A673 (cell line): ENCODE results near the gene NDUFS3. TPM values are rescaled to one million over a fixed set of nuclear protein-coding genes. Genes with fewer than 3 reads are reported as not detected.

ENCODE experiments used
- BruUV-seq: library from RNA; stranded (reverse); fragments of 400-500 nt; replicated peaks from 2 replicates; lab custom pipeline; 2021; lab: Mats Ljungman, UMichigan
- CTCF ChIA-PET: fragments of 300-600 bp; sonication (Branson Sonifier 250); formaldehyde crosslinking; loops from one replicate; lab custom pipeline; 2022; ENCODE audit warnings: antibody characterized with exemption; lab: Charles Lee
- POLR2A ChIA-PET: fragments of 300-600 bp; sonication (Branson Sonifier 250); formaldehyde crosslinking; loops from one replicate; lab custom pipeline; 2022; ENCODE audit warnings: antibody characterized with exemption; ENCODE audit not compliant: low non-redundant PET; lab: Charles Lee
- DNase-seq: peaks from one replicate; pipeline ENCODE4 v3.0.0-alpha.2; 2015; ENCODE audit warnings: low spot score
- H3K27ac ChIP-seq: fragments of 200-600 bp; sonication (generic); 2 replicates; pipeline ENCODE4 v1.5.1; 2016; ENCODE audit warnings: mixed run types, low read depth, mild to moderate bottlenecking, mixed read lengths, antibody characterized with exemption, low read length; ENCODE audit not compliant: poor library complexity, severe bottlenecking
- H3K27me3 ChIP-seq: fragments of 200-600 bp; sonication (generic); replicated peaks from 2 replicates; pipeline ENCODE4 v1.6.1; 2017; ENCODE audit warnings: mixed run types, low read depth, mild to moderate bottlenecking, mixed read lengths, antibody characterized with exemption, low read length; ENCODE audit not compliant: insufficient read depth, poor library complexity
- H3K36me3 ChIP-seq: fragments of 200-600 bp; sonication (generic); 2 replicates; pipeline ENCODE4 v1.6.1; 2016; ENCODE audit warnings: mixed run types, mild to moderate bottlenecking, mixed read lengths, antibody characterized with exemption, low read length; ENCODE audit not compliant: insufficient read depth, poor library complexity, severe bottlenecking
- H3K4me1 ChIP-seq: fragments of 200-600 bp; sonication (generic); 2 replicates; pipeline ENCODE4 v1.6.1; 2017; ENCODE audit warnings: mixed run types, mild to moderate bottlenecking, mixed read lengths, antibody characterized with exemption, low read length; ENCODE audit not compliant: insufficient read depth, poor library complexity, severe bottlenecking
- H3K4me3 ChIP-seq: fragments of 200-600 bp; sonication (generic); 2 replicates; pipeline ENCODE4 v1.5.1; 2016; ENCODE audit warnings: low read depth, mixed run types, mild to moderate bottlenecking, mixed read lengths, low read length; ENCODE audit not compliant: poor library complexity, severe bottlenecking
- H3K9me3 ChIP-seq: fragments of 200-600 bp; sonication (generic); 2 replicates; pipeline ENCODE4 v1.6.1; 2016; ENCODE audit warnings: mixed run types, low read depth, mild to moderate bottlenecking, mixed read lengths, antibody characterized with exemption, low read length; ENCODE audit not compliant: poor library complexity, severe bottlenecking
- EZH2 ChIP-seq: fragments of 200-600 bp; sonication (generic); IDR thresholded peaks from 2 replicates; pipeline ENCODE4 v1.6.1; 2017; ENCODE audit warnings: borderline replicate concordance, low read depth, mild to moderate bottlenecking, mixed read lengths, antibody characterized with exemption, low read length; ENCODE audit not compliant: poor library complexity, severe bottlenecking
- intact Hi-C: fragments of 100-400 bp; cut with micrococcal nuclease; formaldehyde crosslinking; loops from one replicate; pipeline ENCODE4 v1.10.0; 2022; ENCODE audit not compliant: unreplicated experiment
- total RNA-seq: library from RNA; stranded (reverse); gene quantifications from 2 replicates; pipeline ENCODE4 v1.2.3, GENCODE V29; 2021
- TF ChIP-seq, protein P1 (sequence below): fragments of 300-800, 200-600 bp; sonication (generic); conservative IDR thresholded peaks from 2 replicates; pipeline ENCODE4 v1.5.1; 2017; ENCODE audit warnings: low read depth, mild to moderate bottlenecking, antibody characterized with exemption, low read length, moderate library complexity, mixed read lengths

NDUFS3 gene
- total RNA-seq, 1 experiment from 2014 or later: 444 TPM

DNA sequence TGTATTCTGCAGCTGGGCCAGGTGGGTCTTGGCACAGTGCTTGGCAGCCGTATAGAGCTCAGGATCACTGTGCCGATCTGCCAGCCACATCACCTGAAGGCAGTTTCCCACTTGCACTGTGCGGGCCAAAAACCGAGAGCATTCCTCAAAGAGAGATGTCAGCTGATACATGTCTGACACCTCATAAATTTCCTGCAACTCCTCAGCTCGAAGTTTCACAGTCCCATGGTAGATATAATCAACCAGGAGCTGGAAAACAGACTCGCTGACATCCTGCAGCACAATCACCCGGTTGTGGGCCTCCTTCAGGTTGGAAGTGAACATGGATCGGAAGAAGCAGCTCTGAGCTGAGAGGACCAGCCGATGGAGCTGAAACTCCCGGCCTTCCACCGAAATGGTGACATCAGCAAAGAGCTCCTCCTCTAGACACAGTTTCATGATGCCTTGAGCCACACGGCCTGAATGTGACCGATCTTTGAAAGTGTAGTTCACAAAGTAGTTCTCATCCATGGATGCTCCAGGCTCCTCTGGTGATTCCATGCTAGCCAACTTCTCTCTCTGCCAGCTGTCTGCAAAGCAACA lies 1.3 kb upstream of the NDUFS3 start:
- DNase-seq: no peak
- ChIA-PET CTCF (no interaction called here), POLR2A (interaction anchor here (0.6 to 0.7 kb wide), 2 partner anchors 71 to 101 kb away, joined by 3 to 6 read pairs; no protein-coding TSS in a partner anchor)
- TF ChIP-seq, protein P1, sequence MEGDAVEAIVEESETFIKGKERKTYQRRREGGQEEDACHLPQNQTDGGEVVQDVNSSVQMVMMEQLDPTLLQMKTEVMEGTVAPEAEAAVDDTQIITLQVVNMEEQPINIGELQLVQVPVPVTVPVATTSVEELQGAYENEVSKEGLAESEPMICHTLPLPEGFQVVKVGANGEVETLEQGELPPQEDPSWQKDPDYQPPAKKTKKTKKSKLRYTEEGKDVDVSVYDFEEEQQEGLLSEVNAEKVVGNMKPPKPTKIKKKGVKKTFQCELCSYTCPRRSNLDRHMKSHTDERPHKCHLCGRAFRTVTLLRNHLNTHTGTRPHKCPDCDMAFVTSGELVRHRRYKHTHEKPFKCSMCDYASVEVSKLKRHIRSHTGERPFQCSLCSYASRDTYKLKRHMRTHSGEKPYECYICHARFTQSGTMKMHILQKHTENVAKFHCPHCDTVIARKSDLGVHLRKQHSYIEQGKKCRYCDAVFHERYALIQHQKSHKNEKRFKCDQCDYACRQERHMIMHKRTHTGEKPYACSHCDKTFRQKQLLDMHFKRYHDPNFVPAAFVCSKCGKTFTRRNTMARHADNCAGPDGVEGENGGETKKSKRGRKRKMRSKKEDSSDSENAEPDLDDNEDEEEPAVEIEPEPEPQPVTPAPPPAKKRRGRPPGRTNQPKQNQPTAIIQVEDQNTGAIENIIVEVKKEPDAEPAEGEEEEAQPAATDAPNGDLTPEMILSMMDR: no peak
- TF ChIP-seq EZH2: no peak
- intact Hi-C loops: no loop called here
- BruUV-seq: no TSS peak
- H3K27me3 ChIP-seq: no peaks in the 10 kb centered on the region
- no peak overlapping the region for H3K27ac ChIP-seq
- H3K36me3 ChIP-seq: peaks cover 70% of the 10 kb centered on the region
- peak overlapping the region; percentile 69 for H3K4me3 ChIP-seq
- H3K4me1 ChIP-seq: peaks cover 25% of the 10 kb centered on the region
- no peaks in the 10 kb centered on the region for H3K9me3 ChIP-seq

DNA sequence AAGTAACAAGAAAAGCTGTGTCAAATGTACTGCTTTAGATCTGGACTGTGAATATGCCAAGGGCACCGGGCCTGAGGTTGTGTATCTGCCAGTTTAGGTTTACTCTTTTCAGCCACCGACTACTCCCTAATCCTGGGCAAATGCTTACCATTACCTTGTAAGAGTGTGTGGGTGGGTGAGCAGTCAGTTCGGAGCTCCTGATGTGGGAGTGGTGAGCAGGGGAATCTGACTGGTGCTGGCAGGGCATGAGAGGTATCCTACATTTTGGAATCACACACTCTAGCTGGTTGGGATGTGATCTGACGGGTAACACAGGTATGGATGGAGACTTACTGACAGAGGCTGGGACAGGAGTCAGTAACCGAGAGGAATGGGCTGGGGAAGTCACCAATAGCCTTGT lies 5.0 kb downstream of the NDUFS3 start:
- Histone ChIP-seq H3K4me1 (peaks cover 12% of the 10 kb centered on the region), H3K36me3 (peaks cover 49% of the 10 kb centered on the region), H3K4me3 (no peak overlapping the region), H3K27me3 (no peaks in the 10 kb centered on the region), H3K27ac (no peak overlapping the region), H3K9me3 (no peaks in the 10 kb centered on the region)
- ChIA-PET POLR2A (no interaction called here), CTCF (no interaction called here)
- BruUV-seq: no TSS peak
- DNase-seq: no peak
- TF ChIP-seq, protein P1: no peak
- no peak for TF ChIP-seq EZH2
- intact Hi-C loops: loop anchor here (10.0 kb wide), 1 partner anchor 61 kb away; the partner anchor contains the start of gene MTCH2

DNA sequence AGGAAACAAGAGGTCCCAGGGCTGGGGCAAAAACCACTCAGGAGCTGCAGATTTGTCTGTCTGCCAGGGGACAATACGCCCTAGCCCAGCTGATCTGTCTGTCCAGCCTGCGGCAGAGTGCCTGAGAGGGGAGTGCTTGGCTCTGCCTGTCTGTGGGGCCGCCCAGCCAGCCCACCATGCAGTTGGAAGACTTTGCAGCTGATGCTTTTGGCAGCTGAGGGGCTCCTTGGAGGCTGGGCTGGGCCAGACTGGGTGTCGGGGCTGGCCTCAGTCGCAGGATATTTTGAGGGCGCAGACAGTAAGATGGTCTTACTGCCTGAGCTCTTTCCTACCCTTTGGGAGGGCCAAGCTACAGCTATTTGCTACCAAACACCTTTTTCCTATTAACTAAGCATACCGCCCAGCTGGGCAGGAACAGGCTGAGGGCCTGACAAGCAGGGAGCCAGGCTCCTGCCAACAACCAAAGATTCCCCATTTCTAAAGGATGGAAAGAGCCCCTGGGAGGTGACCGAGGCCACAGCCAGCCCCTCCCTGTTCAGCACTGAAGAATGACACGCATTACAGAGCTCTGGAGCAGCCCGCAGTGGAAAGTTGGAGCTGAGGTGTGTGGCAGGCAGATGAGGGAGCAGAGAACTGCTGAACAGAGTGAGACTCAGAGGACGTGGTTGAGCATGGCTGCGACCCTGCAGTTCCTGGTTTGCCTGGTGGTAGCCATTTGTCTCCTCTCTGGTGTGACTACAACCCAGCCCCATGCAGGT lies 7.4 kb downstream of the NDUFS3 start, which contains the start of gene FAM180B:
TSS of gene FAM180B (plus strand) at position 581 of the 758 bp plus-strand sequence. CDS start at position 672, 91 bp downstream.
- POLR2A ChIA-PET: interaction anchor here (0.6 kb wide), 1 partner anchor 146 kb away, joined by 4 read pairs; no protein-coding TSS in a partner anchor
- Histone ChIP-seq H3K9me3 (no peaks in the 10 kb centered on the region), H3K4me1 (no peaks in the 10 kb centered on the region), H3K4me3 (no peak within 1 kb of the TSS), H3K27me3 (no peaks in the 10 kb centered on the region), H3K36me3 (peaks cover 37% of the 10 kb centered on the region), H3K27ac (no peak within 1 kb of the TSS)
- DNase-seq: no peak
- no TSS peak for BruUV-seq
- intact Hi-C loops: loop anchor here (10.0 kb wide), 1 partner anchor 59 kb away; the partner anchor contains the start of gene MTCH2
- TF ChIP-seq EZH2: no peak
- TF ChIP-seq, protein P1: no peak
- CTCF ChIA-PET: interaction anchor here (0.5 kb wide), 2 partner anchors 87 to 213 kb away, joined by 3 to 4 read pairs; no protein-coding TSS in a partner anchor
